Measurements from ENCODE around the gene BORCS5.

- TF ChIP-seq CTCF (IDR thresholded peaks at IDR 0.05) (no peak), POLR2A (IDR thresholded peaks at IDR 0.05) (no peak)
Measured at GRCh38 chr12:12468575-12468974, 111.7 kb downstream of the BORCS5 start.

Measured in thyroid gland (tissue), 4 donors.